Activated T-cell treated with anti-CD3 and anti-CD28 coated beads, Interleukin-2, amount 50 U/mL, for 24 hours (primary cell): ENCODE data around the gene BCO2.
"Not testable (repeated sequence)": the region's sequence is repeated elsewhere in the genome, so short reads cannot be mapped to it uniquely, and the experiment has no call there.

ENCODE experiments used
- DNase-seq: peaks from one replicate; pipeline ENCODE4 v3.0.0-alpha.2; 2020
- H3K27ac Mint-ChIP-seq: 2 replicates; pipeline ENCODE4 v1.8.0; 2020; ENCODE audit warnings: mild to moderate bottlenecking, mixed read lengths
- H3K27me3 Mint-ChIP-seq: 2 replicates; pipeline ENCODE4 v1.8.0; 2020; ENCODE audit warnings: mixed read lengths
- H3K36me3 Mint-ChIP-seq: 2 replicates; pipeline ENCODE4 v1.8.0; 2020; ENCODE audit warnings: low read depth, mixed read lengths
- H3K4me1 Mint-ChIP-seq: 2 replicates; pipeline ENCODE4 v1.8.0; 2020; ENCODE audit warnings: low read depth, mixed read lengths
- H3K4me3 Mint-ChIP-seq: 2 replicates; pipeline ENCODE4 v1.8.0; 2020; ENCODE audit warnings: mild to moderate bottlenecking, moderate library complexity, mixed read lengths
- H3K9me3 Mint-ChIP-seq: 2 replicates; pipeline ENCODE4 v1.8.0; 2020; ENCODE audit warnings: mixed read lengths

Gene BCO2

DNA sequence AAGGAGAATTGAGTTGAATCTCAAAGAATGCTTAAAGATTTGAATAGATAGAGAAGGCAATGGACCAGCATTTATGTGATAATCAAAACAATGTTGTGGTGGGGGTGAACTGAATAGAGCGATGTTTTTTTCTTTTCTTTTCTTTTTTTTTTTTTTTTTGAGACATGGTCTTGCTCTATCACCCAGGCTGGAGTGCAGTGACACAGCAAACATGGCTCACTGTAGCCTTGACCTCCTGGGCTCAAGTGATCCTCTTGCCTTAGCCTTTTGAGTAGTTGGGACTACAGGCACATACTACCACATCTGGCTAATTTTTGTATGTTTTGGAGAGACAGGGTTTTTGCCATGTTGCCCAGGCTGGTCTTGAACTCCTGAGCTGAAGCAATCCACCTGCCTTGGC lies 13.1 kb upstream of the BCO2 start:
- not testable (repeated sequence) for DNase-seq, H3K4me1 Mint-ChIP-seq, H3K4me3 Mint-ChIP-seq, H3K27ac Mint-ChIP-seq, H3K9me3 Mint-ChIP-seq, H3K36me3 Mint-ChIP-seq
- H3K27me3 Mint-ChIP-seq: peaks cover 26% of the 10 kb centered on the region

DNA sequence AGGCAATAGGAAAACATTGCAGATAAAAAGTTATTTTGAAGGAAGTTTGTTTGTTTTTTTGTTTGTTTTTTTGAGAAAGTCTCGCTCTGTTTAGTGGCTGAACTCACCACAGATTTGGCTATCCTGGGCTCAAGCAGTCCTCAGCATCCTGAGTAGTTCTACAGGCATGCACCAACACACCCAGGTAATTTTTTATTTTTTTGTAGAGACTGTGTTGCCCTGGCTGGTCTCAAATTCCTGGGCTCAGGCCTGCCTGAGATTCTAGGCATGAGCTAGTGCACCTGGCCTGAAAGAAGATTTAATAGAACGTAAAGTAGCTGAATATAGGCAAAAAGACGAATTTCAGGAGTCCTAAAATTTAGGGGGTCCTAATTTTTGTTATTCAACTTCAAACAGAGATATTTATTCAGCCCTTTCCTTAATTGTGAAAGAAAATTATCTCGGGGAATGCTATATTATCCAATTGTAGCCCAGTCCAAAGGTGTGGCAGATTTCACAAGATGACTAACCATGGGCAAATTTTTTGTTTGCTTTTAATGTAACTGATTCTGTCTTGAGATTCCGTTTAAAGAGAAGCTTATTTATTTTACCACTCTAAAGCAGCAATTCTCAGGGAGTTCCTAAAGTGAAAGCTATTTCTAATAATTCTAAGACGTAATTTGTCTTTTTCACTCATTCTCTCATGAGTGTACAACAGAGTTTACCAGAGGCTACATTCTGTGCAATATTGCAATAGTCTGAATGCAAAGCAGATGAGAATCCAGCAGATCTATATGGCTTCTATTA lies 12.4 kb upstream of the BCO2 start:
- Mint-ChIP-seq H3K4me1 (peaks cover 1% of the 10 kb centered on the region), H3K27ac (no peak overlapping the region), H3K27me3 (peaks cover 31% of the 10 kb centered on the region), H3K9me3 (no peaks in the 10 kb centered on the region), H3K4me3 (no peak overlapping the region), H3K36me3 (no peaks in the 10 kb centered on the region)
- no peak for DNase-seq

DNA sequence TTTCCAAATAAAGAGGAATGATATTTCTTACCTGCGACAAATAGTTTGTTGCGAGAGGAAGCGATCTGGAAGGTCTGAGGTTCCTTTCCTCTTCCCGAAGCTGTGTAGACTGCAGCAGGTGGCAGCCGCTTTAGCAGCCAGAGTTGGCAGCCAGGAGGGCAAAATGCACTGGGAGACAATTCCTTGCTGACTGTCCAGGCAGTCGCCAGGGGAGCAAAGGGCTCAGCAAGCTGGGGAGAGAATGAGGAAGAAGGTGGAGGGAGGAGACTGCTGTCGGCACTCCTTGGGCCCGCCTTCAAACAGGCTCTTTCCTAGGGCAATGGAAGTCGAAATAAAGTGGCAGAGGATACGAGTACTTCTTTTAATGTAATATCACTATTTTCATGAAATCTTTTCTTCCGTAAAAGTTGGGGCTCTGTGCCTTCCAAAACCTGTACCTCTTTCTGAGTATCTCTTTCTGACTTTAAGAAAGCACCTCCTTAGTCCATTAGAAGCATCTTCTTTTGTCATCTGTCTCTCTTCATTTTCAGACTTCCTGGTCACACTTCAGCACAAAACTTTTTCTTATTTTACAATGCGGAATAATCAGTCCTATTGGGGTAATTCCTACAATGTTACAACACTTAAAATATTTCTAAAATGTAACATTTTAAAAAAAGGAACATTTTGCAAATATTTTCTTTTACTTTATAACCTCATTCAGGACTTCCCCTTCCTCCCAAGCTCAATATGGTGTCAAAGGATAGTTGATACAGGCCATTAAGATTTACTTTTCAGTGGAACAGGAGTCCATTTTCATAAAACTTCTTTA lies 11.2 kb upstream of the BCO2 start, which contains the start of gene IL18:
Gene IL18 (minus strand): TSS at position 220 of the 811 bp plus-strand sequence. CDS start 9,041 bp downstream, outside the sequence.
- H3K4me1 Mint-ChIP-seq: peaks cover 1% of the 10 kb centered on the region
- peaks cover 31% of the 10 kb centered on the region for H3K27me3 Mint-ChIP-seq
- H3K27ac Mint-ChIP-seq: no peak within 1 kb of the TSS
- H3K4me3 Mint-ChIP-seq: no peak within 1 kb of the TSS
- no peak for DNase-seq
- no peaks in the 10 kb centered on the region for H3K36me3 Mint-ChIP-seq
- H3K9me3 Mint-ChIP-seq: no peaks in the 10 kb centered on the region

DNA sequence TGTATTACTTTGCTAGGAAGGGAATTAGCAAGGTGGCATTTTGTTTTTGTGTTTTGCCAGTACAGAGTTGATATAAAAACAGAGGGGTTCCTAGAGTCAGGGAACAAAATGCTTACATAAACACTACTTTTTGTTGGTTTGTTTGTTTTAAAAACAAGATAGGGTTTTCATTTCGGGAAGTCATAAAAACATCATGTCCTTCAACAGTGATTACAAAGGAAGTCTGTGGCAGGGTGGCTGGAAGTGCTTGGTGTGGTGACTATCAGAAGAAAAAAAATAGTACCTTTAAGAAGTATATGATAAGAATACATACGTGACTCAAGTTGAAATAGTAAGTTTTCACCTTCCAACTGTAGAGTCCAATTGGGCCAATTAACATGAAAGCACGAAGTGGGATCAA lies 10.3 kb upstream of the BCO2 start:
- Mint-ChIP-seq H3K4me3 (no peak overlapping the region), H3K27me3 (peaks cover 31% of the 10 kb centered on the region), H3K27ac (no peak overlapping the region), H3K9me3 (no peaks in the 10 kb centered on the region), H3K4me1 (peaks cover 1% of the 10 kb centered on the region), H3K36me3 (no peaks in the 10 kb centered on the region)
- DNase-seq: no peak

DNA sequence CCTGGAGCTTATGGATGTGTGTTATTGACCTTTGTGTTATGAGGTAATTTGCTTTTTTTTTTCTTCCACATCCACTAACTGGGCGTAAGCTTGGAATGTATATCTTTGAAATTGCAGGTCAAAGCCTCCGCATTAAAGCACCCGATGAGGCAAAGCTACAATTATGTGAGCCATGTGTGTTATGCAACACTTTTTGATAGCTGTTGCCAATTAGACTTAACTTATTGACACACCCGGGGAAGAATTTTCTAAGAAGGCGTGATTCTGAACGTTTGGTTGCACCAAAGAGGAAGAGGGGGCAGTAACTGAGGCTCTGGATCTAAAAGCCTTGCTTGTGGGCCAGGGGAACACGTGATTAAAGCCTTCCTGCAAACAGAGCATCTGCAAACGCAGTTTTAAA lies 8.8 kb upstream of the BCO2 start:
- no peak overlapping the region for H3K4me3 Mint-ChIP-seq
- H3K4me1 Mint-ChIP-seq: peaks cover 1% of the 10 kb centered on the region
- no peak for DNase-seq
- H3K9me3 Mint-ChIP-seq: no peaks in the 10 kb centered on the region
- no peaks in the 10 kb centered on the region for H3K36me3 Mint-ChIP-seq
- H3K27ac Mint-ChIP-seq: no peak overlapping the region
- H3K27me3 Mint-ChIP-seq: peaks cover 29% of the 10 kb centered on the region

DNA sequence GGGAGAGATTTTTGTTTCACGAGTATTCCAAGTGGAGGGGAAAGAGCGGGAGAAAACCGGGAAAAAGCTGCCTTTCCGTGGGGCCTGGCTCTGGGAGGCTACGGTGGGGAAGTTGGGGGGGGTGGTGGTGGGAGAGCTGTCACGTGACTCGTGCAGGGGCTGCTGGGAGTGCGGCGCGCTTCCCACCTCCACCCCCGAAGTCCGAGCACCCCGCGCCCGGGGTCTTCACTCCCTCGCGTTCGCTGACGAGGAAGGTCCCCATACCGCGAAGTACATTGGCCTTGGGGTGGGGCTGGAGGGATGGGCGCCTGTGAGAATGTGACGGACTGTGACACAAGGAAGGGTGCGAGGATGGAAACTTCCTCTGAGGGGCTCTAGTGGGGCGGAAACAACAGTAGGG lies 8.2 kb upstream of the BCO2 start, which contains the start of gene TEX12:
Gene TEX12 (plus strand): TSS at position 228 of the 400 bp plus-strand sequence. CDS start 1,897 bp downstream, outside the sequence.
- no peak within 1 kb of the TSS for H3K27ac Mint-ChIP-seq
- peaks cover 1% of the 10 kb centered on the region for H3K4me1 Mint-ChIP-seq
- H3K36me3 Mint-ChIP-seq: no peaks in the 10 kb centered on the region
- no peaks in the 10 kb centered on the region for H3K9me3 Mint-ChIP-seq
- peaks cover 29% of the 10 kb centered on the region for H3K27me3 Mint-ChIP-seq
- DNase-seq: no peak
- no peak within 1 kb of the TSS for H3K4me3 Mint-ChIP-seq

DNA sequence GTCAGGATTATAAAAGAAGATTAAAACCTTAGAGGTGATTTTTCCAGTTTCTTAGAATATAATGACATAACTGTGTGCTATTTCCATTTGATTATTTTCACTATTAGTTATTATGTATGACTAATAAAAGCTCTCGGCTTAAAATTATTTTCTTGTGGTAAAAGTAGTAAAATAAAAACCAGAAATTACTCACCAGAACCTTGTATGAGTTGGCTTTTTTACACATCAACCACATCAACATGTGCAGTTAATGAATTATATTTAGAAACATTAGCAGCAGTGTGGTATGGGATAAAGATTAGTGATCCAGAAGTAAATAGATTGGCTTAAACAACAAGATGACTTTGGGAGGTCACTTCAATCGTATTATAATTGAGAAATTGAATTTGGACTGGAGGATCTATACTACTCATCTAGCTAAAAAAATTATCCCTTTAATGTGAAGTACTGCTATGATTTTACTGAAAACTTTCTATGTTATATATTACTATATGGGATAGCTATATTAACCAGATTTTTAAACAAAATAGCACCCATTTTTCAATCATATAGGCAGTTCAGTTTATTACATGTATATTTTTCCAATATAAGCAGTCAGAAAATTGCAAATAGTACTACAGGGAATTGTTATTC lies 2.8 kb upstream of the BCO2 start:
- no peaks in the 10 kb centered on the region for H3K9me3 Mint-ChIP-seq
- no peak overlapping the region for H3K4me3 Mint-ChIP-seq
- no peak for DNase-seq
- no peak overlapping the region for H3K27ac Mint-ChIP-seq
- peaks cover 22% of the 10 kb centered on the region for H3K27me3 Mint-ChIP-seq
- H3K36me3 Mint-ChIP-seq: no peaks in the 10 kb centered on the region
- peaks cover 17% of the 10 kb centered on the region for H3K4me1 Mint-ChIP-seq

DNA sequence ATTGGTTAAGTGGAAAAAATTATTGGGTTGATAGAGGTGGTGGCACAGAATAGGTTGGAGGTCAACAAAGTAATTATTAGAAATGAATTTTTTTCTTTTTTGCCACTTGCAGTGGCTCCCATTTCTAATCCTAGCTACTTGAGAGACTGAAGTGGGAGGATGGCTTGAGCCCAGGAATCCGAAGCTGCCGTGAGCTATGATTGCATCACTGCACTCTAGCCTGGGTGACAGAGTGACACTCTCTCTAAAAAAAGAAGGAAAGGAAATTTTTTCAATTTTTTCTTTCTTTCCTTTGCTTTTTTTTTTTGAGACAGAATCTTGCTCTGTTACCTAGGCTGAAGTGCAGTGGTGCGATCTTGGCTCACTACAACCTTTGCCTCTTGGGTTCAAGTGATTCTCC lies 2.2 kb upstream of the BCO2 start:
- H3K9me3 Mint-ChIP-seq: no peaks in the 10 kb centered on the region

DNA sequence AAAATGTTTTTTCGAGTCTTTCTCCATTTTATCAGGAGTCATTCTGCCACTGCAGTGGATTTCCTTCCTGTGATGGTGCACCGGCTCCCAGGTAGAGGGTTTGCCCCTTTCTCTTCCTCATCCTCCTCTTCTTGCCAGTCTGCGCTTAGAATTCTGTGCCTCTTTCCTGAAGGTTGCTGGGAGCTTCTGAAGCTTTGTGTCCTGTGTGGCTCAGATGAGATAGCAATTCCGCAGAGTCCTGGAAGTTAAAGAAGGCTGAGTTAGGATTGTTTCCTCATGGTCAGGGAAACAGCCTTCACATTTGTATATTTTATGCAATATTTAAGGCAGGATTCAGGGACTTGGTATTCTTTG lies 264 bp downstream of the BCO2 start:
- Mint-ChIP-seq H3K27ac (no peak overlapping the region), H3K36me3 (no peaks in the 10 kb centered on the region), H3K4me3 (no peak overlapping the region)

More for the DNA sequence above, 2.2 kb upstream of the BCO2 start:
- DNase-seq: no peak
- no peak overlapping the region for H3K4me3 Mint-ChIP-seq
- no peak overlapping the region for H3K27ac Mint-ChIP-seq
- H3K36me3 Mint-ChIP-seq: no peaks in the 10 kb centered on the region
- peaks cover 17% of the 10 kb centered on the region for H3K4me1 Mint-ChIP-seq
- H3K27me3 Mint-ChIP-seq: peaks cover 23% of the 10 kb centered on the region

DNA sequence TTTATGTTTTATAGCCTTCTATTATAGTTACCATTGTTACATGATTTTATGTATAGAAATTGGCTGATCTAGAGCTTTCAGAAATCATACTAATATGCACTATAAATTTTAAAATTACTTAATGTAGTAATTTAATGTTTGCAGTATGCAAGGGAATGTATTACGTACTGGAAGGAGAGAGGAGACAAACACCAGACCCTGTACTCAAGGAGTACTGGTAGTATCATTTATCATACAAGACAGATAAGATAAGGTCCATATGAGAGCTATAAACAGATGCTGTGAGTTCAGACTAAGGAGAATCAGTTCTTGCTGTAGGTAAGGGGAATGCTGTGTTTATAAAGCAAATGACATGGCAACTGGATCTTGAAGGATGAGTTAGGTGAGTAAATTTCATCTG lies 765 bp downstream of the BCO2 start:
- Mint-ChIP-seq H3K36me3 (no peaks in the 10 kb centered on the region), H3K9me3 (no peaks in the 10 kb centered on the region), H3K4me3 (no peak overlapping the region), H3K27ac (no peak overlapping the region), H3K4me1 (peaks cover 21% of the 10 kb centered on the region), H3K27me3 (peaks cover 33% of the 10 kb centered on the region)
- no peak for DNase-seq

More for the DNA sequence above, 264 bp downstream of the BCO2 start:
- H3K27me3 Mint-ChIP-seq: peaks cover 33% of the 10 kb centered on the region
- no peak for DNase-seq
- no peaks in the 10 kb centered on the region for H3K9me3 Mint-ChIP-seq
- peaks cover 21% of the 10 kb centered on the region for H3K4me1 Mint-ChIP-seq

DNA sequence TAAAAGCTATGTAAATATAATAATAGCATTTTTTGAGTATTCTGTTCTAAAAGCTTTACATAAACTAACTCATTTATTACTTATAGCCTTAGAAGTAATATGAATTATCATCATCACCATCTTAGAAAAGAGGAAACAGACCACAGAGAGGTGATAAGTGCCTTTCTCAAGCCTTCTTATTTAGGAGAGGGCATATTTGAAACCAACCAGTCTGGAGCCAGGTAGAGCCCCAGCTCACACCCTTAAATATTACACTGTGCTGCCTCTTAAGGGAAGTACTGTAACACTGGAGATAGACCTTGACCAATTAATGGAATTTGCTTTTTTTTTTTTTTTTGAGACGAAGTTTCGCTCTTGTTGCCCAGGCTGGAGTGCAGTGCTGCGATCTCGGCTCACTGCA lies 2.3 kb downstream of the BCO2 start:
- H3K27ac Mint-ChIP-seq: no peak overlapping the region
- peaks cover 18% of the 10 kb centered on the region for H3K4me1 Mint-ChIP-seq
- no peaks in the 10 kb centered on the region for H3K9me3 Mint-ChIP-seq
- H3K36me3 Mint-ChIP-seq: no peaks in the 10 kb centered on the region
- no peak for DNase-seq
- H3K4me3 Mint-ChIP-seq: no peak overlapping the region
- peaks cover 33% of the 10 kb centered on the region for H3K27me3 Mint-ChIP-seq

DNA sequence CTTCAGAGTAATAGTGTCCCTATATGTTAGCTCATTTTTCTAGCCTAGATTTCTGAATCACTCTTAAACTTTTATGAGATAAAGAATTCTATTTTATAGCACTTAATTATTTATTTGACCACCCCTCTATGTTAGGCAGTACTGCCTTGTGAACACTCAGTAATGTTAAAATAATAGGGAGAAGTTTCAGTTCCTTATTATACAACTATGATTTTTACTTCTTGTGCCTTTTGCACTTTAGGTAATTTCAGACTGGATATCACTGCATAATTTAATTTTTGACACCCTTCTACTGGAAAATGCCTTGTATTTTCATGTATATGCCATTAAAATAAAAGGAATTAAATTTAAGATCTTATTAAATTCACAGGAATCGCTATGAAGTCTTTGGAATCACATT lies 3.1 kb downstream of the BCO2 start:
- DNase-seq: no peak
- Mint-ChIP-seq H3K36me3 (no peaks in the 10 kb centered on the region), H3K9me3 (no peaks in the 10 kb centered on the region), H3K4me3 (no peak overlapping the region), H3K4me1 (peaks cover 16% of the 10 kb centered on the region), H3K27ac (no peak overlapping the region), H3K27me3 (peaks cover 33% of the 10 kb centered on the region)

DNA sequence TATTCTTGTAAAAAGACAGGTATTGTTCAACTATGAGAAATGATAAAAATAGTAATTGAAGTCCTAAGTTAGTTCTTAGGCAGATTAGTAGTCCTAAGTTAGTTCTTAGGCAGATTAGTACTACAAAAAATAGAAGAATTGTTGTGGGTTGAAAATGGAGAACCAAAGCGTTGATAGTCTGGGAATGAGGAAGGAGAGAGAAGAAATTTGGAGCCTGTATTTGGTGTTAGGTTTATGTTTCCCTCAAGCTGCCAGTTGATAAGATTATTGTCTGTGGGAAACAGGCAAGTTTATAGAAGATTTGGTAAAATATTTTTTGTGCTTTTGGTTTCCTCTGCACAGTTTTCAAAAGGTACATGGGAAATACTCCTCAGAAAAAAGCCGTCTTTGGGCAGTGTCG lies 3.6 kb downstream of the BCO2 start:
- Mint-ChIP-seq H3K36me3 (no peaks in the 10 kb centered on the region), H3K27me3 (peaks cover 33% of the 10 kb centered on the region), H3K27ac (no peak overlapping the region), H3K9me3 (no peaks in the 10 kb centered on the region), H3K4me1 (peaks cover 16% of the 10 kb centered on the region), H3K4me3 (no peak overlapping the region)
- no peak for DNase-seq

DNA sequence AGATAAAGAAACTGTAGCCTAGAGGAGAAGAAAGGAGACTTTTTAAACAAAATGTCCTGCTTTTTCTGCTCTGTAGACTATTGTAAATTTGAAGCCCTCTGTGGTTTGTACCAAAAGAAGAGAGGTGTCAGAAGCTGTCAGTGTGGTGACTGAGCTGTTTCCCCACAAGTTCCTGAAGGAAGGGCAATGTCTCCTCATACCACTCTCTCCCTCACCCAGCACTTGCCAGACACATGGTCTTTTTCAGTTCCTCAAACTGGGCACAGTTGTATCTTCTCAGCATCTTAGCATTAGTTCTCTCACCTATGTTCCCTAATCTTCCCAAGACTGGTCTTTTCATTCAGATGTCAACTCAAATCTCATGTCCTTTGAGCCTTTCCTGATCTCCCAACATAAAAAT lies 4.3 kb downstream of the BCO2 start:
- Mint-ChIP-seq H3K4me3 (no peak overlapping the region), H3K4me1 (peaks cover 15% of the 10 kb centered on the region), H3K36me3 (no peaks in the 10 kb centered on the region), H3K27ac (no peak overlapping the region), H3K27me3 (peaks cover 32% of the 10 kb centered on the region), H3K9me3 (no peaks in the 10 kb centered on the region)
- DNase-seq: no peak

DNA sequence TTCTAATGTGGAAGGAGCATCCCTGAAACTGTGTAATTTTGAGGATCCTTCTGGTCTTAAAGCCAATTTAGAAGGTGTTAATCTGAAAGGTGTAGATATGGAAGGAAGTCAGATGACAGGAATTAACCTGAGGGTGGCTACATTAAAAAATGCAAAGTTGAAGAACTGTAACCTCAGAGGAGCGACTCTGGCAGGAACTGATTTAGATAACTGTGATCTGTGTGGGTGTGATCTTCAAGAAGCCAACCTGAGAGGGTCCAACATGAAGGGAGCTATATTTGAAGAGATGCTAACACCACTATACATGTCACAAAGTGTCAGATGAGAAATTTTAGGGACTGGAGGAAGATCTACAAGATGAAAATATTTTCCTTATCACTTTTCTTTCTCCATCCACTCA lies 7.6 kb downstream of the BCO2 start:
- Mint-ChIP-seq H3K27ac (no peak overlapping the region), H3K9me3 (no peaks in the 10 kb centered on the region), H3K4me3 (no peak overlapping the region), H3K4me1 (peaks cover 4% of the 10 kb centered on the region), H3K27me3 (peaks cover 11% of the 10 kb centered on the region), H3K36me3 (no peaks in the 10 kb centered on the region)
- no peak for DNase-seq
